AG04449 (cell line): ENCODE results near the gene GPR4.

Experiments
- CTCF ChIA-PET: fragments of 350-600 bp; formaldehyde crosslinking; extraction: SDS; loops from one replicate; lab custom pipeline; 2021; ENCODE audit warnings: antibody characterized with exemption; lab: Yijun Ruan, JAX
- POLR2A ChIA-PET: fragments of 400-600, 350-600 bp; formaldehyde crosslinking; extraction: SDS; loops from one replicate; lab custom pipeline; 2020; ENCODE audit warnings: antibody characterized with exemption, inconsistent platforms; lab: Yijun Ruan, JAX
- DNase-seq: peaks from one replicate; pipeline ENCODE4 v3.0.0-alpha.2; 2010; ENCODE audit warnings: low read depth, low spot score
- H3K4me3 ChIP-seq: 2 replicates; pipeline ENCODE4 v1.5.1; 2011; ENCODE audit warnings: low read depth, mild to moderate bottlenecking, control low read depth, low read length
- CTCF ChIP-seq: IDR thresholded peaks from one replicate; pipeline ENCODE4 v1.5.1; 2011; ENCODE audit warnings: mild to moderate bottlenecking, moderate library complexity, low read length, control low read depth, inconsistent platforms; ENCODE audit not compliant: insufficient read depth; ENCODE audit errors: missing control alignments

GPR4 gene

DNA sequence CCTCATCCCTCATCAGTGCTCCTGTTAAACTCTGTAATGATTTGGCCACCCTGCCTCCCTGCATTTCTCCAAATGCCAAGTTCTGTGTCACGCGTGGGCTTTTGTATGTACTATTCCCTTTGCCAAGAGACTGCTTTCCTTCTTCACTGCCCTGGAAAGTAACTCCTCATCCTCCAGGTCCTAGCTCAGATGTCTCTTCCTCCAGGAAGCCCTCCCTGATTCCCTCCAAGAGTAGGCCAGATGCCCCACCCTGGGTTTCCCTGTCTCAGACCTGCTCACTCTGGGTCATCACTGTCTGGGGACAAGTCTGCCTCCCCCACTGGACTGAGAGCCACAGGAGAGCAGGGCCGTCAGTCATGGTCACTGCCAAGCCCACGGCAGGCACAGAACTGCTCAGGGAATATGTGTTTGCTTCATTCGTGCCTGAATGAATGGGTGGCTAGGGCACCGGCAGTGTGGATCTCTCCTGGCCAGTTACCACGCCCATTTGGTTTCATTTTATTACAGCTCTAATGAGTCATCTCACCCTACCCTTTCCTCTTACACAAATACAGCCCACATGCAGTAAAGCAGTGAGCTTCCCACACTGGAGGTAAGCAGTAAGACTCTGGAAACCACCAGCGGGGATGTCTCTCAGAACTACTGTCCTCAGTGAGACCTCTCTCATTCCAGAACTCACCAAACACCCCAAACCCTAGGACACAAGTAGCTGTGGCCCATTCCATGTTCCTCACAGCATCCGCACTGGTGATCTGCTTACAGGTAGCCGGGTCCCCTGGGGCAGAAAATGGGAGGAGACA lies 12.1 kb upstream of the GPR4 start:
- ChIA-PET CTCF (interaction anchor here (1.1 to 10.0 kb wide), 6 partner anchors 9 to 79 kb away, joined by 3 to 69 read pairs (median 7); partner anchors contain the start of genes EML2, QPCTL and SNRPD2), POLR2A (interaction anchor here (0.9 to 1.3 kb wide), 4 partner anchors 13 to 28 kb away, joined by 3 to 5 read pairs (median 4); no protein-coding TSS in a partner anchor)
- no peak overlapping the region for H3K4me3 ChIP-seq
- DNase-seq = peak; percentile 74
- TF ChIP-seq CTCF = no peak

GRCh38 chr19:45608948-45609347 lies 6.9 kb upstream of the GPR4 start:
- DNase-seq = no peak
- no peak for TF ChIP-seq CTCF
- H3K4me3 ChIP-seq = no peak overlapping the region
- CTCF ChIA-PET = interaction anchor here (1.1 to 7.7 kb wide), 4 partner anchors 8 to 43 kb away, joined by 6 to 86 read pairs (median 18); no protein-coding TSS in a partner anchor
- POLR2A ChIA-PET = no interaction called here

DNA sequence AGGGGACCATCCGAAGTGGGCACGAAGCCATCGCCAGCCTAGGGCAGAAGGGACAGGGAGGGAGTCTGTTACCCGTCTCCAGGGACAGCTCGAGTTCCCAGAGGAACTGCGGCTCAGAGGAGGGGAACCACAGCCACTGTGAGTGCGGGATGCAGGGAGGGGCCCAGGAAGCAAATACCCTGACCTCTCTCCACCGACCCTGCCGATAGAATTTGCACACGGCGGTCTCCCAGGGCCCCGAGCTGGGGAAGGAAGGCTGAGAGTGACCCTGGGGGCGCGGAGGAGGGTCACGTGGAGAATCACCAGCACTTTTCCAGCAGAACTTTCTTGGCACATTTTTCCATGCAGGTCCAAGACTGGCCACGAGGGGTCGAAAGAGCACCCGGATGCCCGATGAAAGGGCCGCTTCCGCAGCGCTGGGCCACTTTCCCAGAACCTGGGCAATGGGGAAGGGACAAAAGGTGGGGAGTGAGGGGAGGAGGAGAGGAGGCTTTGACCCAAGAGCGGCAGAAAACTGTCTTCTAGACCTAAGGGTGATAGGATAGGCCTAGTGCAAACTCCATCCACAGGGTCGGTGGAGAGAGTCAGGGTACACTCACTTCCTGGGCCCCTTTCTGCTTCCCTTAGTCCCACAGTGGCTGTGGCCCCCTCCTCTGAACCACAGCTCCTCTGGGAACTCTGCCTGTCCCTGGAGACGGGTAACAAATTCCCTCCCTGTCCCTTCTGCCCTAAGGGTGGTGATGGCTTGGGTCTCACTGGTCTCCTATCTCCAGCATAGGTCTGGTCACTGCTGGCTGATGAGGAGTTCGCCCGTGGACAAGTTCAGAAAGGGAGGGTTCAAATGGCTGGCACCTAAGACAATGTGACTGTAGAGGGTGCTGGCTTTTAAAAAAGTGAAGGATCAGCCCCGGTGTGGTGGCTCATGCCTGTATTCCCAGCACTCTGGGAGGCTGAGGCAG lies 5.3 kb upstream of the GPR4 start:
- POLR2A ChIA-PET = interaction anchor here (1.2 to 1.4 kb wide), 2 partner anchors 35 to 38 kb away, joined by 3 to 5 read pairs; no protein-coding TSS in a partner anchor

DNA sequence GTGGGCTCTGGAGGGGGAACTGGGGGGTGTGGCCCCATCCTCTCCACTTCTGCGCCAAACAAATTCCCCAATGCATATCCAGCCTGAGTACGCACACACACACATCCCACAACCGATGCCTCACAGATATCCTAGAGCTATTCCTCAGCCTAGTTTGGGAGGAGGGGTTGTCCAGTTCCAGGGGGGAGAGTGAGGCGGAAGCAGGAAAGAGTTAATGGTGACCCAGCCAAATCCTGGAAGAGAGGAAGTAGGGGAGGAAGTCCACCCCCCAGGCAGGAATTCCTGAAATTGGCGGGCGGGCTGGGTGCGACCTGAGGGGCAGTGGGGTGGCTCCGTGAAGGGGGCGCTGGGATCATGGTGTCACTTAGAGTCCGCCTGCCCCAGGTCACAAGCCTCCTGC lies 897 bp downstream of the GPR4 start:
- no peak for TF ChIP-seq CTCF
- DNase-seq = no peak
- H3K4me3 ChIP-seq = no peak overlapping the region
- CTCF ChIA-PET = interaction anchor here (1.0 to 1.1 kb wide), 2 partner anchors 10 to 41 kb away, joined by 3 read pairs; no protein-coding TSS in a partner anchor
- POLR2A ChIA-PET = no interaction called here

More for the DNA sequence above, 5.3 kb upstream of the GPR4 start:
- no peak for DNase-seq
- H3K4me3 ChIP-seq = peak overlapping the region; percentile 40
- peak; percentile 91 for TF ChIP-seq CTCF
- CTCF ChIA-PET = interaction anchor here (1.0 to 7.7 kb wide), 17 partner anchors 9 to 113 kb away, joined by 3 to 86 read pairs (median 5); no protein-coding TSS in a partner anchor

GRCh38 chr19:45600340-45600885 lies 1.6 kb downstream of the GPR4 start:
- DNase-seq = no peak
- CTCF ChIA-PET = interaction anchor here (1.1 kb wide), 1 partner anchor 42 kb away, joined by 3 read pairs; no protein-coding TSS in a partner anchor
- POLR2A ChIA-PET = no interaction called here
- H3K4me3 ChIP-seq = no peak overlapping the region
- TF ChIP-seq CTCF = no peak
